LNCAP (cell line): ENCODE results near the gene ZNF324.

Experiments used
- CTCF ChIP-seq: fragments of 450-650 bp; IDR thresholded peaks from 2 replicates; pipeline ENCODE4 v1.5.1; 2017; ENCODE audit warnings: mild to moderate bottlenecking

The ZNF324 gene

DNA sequence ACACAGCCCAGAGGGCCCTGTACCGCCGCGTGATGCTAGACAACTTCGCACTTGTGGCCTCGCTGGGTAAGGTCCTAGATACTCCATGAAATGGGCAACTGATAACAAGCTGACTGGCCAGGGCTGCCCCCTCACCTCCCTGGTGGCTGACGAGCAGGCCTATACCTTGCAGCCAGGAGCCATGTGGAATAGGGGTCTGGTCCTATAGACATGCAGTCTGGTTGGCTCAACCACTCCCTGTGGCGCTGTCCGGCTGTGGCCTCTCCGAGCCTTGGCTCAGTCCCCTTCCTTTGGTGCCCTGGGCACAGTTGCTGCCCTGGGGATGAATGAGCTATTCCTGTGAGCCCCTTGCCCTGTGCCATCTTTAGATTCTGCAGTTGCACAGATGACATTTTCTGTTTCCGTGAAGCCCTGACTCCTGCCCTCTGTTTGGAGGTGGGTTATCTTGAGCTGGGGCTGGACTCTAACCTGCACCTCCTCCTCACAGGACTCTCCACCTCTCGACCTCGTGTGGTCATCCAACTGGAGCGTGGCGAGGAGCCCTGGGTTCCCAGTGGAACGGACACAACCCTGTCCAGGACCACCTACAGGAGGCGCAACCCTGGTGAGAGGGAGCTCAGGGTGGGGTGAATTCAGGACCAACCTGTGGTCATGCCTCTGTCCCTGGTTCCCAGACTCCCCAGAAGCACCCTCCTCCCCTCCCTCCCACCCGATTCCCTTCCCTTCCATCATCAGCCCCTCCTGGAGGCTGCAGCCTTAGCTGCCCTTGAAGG is 2.5 kb downstream of the ZNF324 start:
- no peak for TF ChIP-seq CTCF

DNA sequence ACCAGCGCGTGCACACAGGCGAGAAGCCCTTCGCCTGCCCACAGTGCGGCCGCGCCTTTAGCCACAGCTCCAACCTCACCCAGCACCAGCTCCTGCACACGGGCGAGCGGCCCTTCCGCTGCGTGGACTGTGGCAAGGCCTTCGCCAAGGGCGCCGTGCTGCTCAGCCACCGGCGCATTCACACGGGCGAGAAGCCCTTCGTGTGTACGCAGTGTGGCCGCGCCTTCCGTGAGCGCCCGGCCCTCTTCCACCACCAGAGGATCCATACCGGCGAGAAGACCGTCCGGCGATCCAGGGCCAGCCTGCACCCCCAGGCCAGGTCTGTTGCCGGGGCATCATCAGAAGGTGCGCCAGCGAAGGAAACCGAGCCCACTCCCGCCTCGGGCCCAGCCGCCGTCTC is 4.9 kb downstream of the ZNF324 start:
- TF ChIP-seq CTCF, result no peak

- TF ChIP-seq CTCF, result no peak
These were observed 6.9 kb downstream of the ZNF324 start for GRCh38 chr19:58473775-58474174.

GRCh38 chr19:58474291-58474996 is 7.6 kb downstream of the ZNF324 start:
- no peak for TF ChIP-seq CTCF

DNA sequence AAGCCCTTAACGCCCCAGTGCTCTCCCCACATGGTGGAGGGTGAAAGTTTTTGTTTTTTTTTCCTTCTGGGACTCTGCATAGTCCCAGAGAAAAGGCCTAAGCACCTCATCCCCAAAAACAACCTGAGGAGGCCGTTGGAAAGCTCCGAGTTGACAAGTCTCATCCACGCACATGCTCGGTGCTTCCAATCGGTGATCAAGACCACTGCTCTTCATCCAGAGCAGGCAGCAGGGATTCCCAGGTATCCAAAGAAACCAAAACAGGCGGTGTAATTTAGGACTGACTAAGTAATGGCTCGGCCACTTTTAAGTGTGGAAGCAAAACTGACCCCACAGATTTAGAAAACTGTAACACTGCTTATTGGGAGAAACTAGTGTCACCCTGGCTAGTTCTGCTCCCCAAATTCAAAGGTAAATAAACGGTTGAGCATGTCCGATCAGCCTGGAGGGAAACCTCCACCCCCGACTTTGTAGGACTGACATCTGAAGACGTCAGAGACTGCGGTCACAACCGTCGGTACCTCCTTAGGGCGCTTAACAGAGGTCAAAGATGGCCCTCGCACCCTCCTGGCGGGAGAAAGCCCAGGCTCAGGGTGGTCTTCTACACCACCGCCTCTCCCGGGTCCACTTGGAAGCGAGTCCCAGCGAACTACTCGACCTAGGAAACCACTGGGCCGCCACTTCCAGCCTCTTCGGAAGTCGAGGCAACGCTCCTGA is 8.3 kb downstream of the ZNF324 start:
- no peak for TF ChIP-seq CTCF

DNA sequence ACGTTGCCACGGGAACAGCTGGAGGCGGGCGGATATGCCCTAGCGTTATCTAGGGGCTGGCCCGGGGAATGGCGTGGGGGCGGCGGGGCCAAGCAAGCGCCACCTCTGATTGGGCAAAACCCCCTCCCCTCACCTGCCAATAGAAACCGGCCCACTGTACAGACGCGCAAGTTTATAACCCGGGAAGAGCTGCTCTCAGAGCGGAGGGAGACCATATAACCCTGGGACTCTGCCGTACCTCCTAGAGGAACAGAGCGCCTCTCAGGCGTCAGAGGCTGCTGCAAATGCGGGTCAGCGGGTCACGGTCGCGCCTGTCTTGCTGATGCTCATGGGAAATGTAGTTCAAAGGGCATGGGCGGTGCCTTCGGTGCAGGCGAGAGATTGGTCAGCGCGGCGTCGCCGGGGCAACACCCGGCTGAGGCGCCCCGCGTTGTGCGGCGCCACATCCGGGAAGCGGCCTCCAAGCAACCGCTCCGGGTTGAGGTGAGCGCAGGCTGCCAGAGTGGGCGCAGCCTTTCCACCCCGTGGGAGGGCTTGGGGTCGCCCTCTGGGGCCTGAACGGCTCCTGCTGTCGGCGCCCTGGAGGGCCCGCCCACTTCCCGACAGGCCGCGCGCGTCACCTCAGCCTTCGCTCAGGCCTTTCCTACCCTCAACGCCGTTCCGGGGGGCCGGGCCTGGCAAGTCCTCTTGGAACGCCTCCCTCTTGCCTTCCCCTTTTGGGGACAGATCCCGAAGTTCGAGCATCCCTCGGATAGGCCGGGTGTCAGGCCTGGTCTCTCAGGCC is 9.0 kb downstream of the ZNF324 start, which contains the start of gene ZNF446:
ZNF446 (plus strand) TSS at position 639 of the 784 bp plus-strand sequence. CDS start 867 bp downstream, outside the sequence.
- no peak for TF ChIP-seq CTCF

GRCh38 chr19:58476498-58477015 is 9.7 kb downstream of the ZNF324 start:
- TF ChIP-seq CTCF, result no peak
